NT2/D1 (cell line): ENCODE results near the gene INMT.

ENCODE experiments used
- YY1 ChIP-seq: IDR thresholded peaks from 2 replicates; pipeline ENCODE4 v1.6.1; 2011; ENCODE audit not compliant: insufficient read length, insufficient read depth
- ZNF274 ChIP-seq: IDR thresholded peaks from 2 replicates; pipeline ENCODE4 v1.6.1; 2011; ENCODE audit warnings: mild to moderate bottlenecking, low read depth, low read length

DNA sequence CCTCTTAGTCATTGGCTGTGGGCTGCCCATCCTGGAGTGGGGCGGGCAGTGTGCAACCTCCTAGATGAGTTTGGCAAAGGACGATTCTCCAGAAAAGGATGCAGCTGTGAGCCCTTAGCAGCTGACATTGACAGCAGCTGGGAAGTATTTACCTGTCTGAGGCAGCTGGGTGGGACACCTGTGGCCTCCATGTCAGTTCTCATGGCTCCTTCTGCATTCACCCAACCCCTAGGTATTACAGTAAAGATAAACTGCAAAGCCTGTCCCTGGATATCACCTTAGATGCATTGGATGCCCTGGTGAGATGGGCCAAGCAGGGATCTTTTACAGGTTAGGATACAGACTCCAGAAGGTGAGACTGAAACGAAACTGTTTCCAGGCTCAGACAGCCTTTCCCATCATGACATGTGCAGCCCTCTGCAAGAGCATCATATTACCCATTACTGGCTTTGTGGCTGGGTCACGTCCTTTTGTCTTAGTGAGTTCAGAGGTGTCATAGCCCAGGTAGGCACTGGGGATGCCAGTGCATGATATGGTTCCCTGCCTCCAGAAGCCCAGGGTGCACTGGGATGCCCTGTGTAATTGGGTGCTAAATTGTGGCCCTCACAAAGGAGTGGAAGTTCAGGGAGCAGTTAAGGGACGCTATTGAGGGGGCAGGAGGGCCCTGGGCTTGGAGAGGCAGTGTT is 48.2 kb downstream of the INMT start:
- TF ChIP-seq ZNF274 (no peak), YY1 (no peak)
